HEK293T (cell line): ENCODE measurements around the gene KLK1.

Experiments used
- ARNT ChIP-seq: fragments of 450-650 bp; IDR thresholded peaks from 2 replicates; pipeline ENCODE4 v1.6.1; 2017; ENCODE audit warnings: mild to moderate bottlenecking
- BHLHE40 ChIP-seq: fragments of 450-650 bp; IDR thresholded peaks from 2 replicates; pipeline ENCODE4 v1.6.1; 2016; ENCODE audit warnings: mild to moderate bottlenecking, moderate library complexity, borderline replicate concordance
- FOXA1 ChIP-seq: fragments of 450-650 bp; IDR thresholded peaks from 2 replicates; pipeline ENCODE4 v1.6.1; 2016; ENCODE audit warnings: mild to moderate bottlenecking
- SP1 ChIP-seq: fragments of 450-650 bp; IDR thresholded peaks from 2 replicates; pipeline ENCODE4 v1.6.1; 2017

DNA sequence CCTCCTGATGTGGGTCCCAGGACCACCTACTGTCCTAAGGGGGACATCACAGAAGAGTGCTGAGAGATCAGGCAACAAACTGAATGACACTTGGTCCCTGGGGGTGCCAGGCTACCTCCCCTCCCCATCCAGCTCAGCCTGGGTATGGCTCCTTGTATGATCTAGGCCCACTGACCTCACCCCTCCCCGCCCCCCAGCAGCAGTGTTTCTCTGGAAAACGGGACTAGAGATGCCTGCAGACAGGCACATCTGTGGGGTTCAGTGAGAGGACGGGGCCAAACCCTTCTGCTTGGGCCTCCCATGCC is 24.1 kb downstream of the KLK1 start:
- TF ChIP-seq ARNT (no peak), FOXA1 (no peak), SP1 (no peak), BHLHE40 (no peak)
